GM13977 (cell line): ENCODE measurements around the gene SH3RF3.

Experiments
- DNase-seq: peaks from one replicate; pipeline ENCODE4 v3.0.0; 2012; ENCODE audit warnings: low spot score
- CTCF ChIP-seq: IDR thresholded peaks from 2 replicates; pipeline ENCODE4 v1.5.1; 2012; ENCODE audit warnings: mild to moderate bottlenecking, control low read depth; ENCODE audit not compliant: insufficient read depth; ENCODE audit errors: extremely low read depth, missing control alignments
- in situ Hi-C: fragments of 300-500 bp; cut with MboI; formaldehyde crosslinking; loops from one replicate; pipeline ENCODE4 v1.12.0; 2022; ENCODE audit warnings: low sequenced_read_pairs, low pct_unique_long_range_greater_than_20kb, mixed read lengths, inconsistent platforms; ENCODE audit not compliant: unreplicated experiment

SH3RF3 gene

GRCh38 chr2:109304731-109305470 is 175.9 kb downstream of the SH3RF3 start:
- no peak for TF ChIP-seq CTCF
- no peak for DNase-seq
- in situ Hi-C loops, result no loop called here

- no peak for DNase-seq
- in situ Hi-C loops, result no loop called here
- TF ChIP-seq CTCF, result no peak
These were observed 176.6 kb downstream of the SH3RF3 start for GRCh38 chr2:109305490-109306167.

GRCh38 chr2:109306190-109306589 is 177.2 kb downstream of the SH3RF3 start:
- in situ Hi-C loops, result no loop called here
- TF ChIP-seq CTCF, result no peak
- DNase-seq, result no peak

- DNase-seq, result no peak
- no peak for TF ChIP-seq CTCF
- in situ Hi-C loops, result no loop called here
These were observed 182.8 kb downstream of the SH3RF3 start for GRCh38 chr2:109311771-109312170.

GRCh38 chr2:109312902-109313301 is 183.9 kb downstream of the SH3RF3 start:
- no peak for DNase-seq
- in situ Hi-C loops, result no loop called here
- TF ChIP-seq CTCF, result no peak

- no peak for TF ChIP-seq CTCF
- no peak for DNase-seq
- in situ Hi-C loops, result no loop called here
These were observed 184.3 kb downstream of the SH3RF3 start for GRCh38 chr2:109313343-109313742.
